ENCODE results near the gene RANBP3L.

The RANBP3L gene

GRCh38 chr5:36243653-36244052, 58.0 kb downstream of the RANBP3L start:
- TF ChIP-seq, protein P1, sequence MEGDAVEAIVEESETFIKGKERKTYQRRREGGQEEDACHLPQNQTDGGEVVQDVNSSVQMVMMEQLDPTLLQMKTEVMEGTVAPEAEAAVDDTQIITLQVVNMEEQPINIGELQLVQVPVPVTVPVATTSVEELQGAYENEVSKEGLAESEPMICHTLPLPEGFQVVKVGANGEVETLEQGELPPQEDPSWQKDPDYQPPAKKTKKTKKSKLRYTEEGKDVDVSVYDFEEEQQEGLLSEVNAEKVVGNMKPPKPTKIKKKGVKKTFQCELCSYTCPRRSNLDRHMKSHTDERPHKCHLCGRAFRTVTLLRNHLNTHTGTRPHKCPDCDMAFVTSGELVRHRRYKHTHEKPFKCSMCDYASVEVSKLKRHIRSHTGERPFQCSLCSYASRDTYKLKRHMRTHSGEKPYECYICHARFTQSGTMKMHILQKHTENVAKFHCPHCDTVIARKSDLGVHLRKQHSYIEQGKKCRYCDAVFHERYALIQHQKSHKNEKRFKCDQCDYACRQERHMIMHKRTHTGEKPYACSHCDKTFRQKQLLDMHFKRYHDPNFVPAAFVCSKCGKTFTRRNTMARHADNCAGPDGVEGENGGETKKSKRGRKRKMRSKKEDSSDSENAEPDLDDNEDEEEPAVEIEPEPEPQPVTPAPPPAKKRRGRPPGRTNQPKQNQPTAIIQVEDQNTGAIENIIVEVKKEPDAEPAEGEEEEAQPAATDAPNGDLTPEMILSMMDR (IDR thresholded peaks at IDR 0.05; ENCODE audit: control insufficient read depth, insufficient read depth, low read depth, low read length, missing control alignments) = no peak
- H3K4me3 ChIP-seq (ENCODE audit: control insufficient read depth, low read depth, low read length) = no peak overlapping the region
- DNase-seq (ENCODE audit: low read depth) = no peak

DNA sequence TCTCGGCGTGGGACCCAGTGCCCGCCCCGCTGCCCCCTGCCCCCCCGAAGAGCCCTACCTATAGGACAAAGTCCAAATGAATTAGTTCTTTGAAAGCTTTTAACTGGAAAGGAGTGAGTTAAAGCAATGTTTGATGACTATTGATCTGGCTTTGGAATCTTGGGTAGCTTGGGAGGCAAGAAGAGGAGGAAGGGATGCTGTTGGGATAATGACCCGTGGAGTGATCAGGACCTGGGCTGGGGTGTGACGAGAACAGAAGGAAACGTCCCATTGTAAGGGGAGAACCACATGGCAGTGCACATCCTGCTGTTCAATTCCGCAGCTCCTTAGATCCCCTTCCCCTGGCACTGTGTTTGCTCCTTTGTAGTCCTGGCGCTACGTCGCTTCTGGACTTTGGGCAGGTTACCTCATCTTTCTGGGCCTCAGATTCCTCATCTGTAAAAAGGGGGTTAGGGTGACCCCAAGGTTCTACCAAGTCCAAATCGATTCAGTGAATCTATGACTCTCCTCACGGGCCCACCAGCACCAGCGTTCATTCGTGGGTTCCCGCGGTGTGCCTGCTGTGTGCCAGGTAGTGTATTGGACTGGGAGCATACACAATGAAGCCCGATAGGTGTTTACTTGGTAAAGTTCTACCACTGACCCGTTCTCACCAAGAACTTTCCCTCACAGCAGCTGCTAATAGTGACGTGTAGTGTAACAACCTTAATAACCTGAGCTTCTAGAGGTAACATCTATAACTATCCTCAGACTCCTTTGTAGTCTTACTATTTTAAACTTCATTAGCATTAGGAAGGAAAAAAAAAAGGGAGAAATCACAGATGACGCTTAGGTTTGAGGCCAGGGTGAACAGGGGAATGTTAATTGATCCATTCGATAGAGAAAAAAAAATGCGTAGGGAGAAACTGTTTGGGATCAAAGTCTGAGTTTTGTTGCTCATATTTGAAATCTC, 58.9 kb downstream of the RANBP3L start:
- H3K4me3 ChIP-seq (ENCODE audit: control insufficient read depth, low read depth, low read length) = peak overlapping the region; percentile 93
- TF ChIP-seq, protein P1 (IDR thresholded peaks at IDR 0.05; ENCODE audit: control insufficient read depth, insufficient read depth, low read depth, low read length, missing control alignments) = no peak
- no peak for DNase-seq (ENCODE audit: low read depth)

GRCh38 chr5:36241631-36242533, 59.8 kb downstream of the RANBP3L start, which contains the start of gene NADK2:
Gene NADK2 (minus strand): TSS chr5:36241925. CDS start chr5:36241798, 127 bp downstream.
- TF ChIP-seq, protein P1 (IDR thresholded peaks at IDR 0.05; ENCODE audit: control insufficient read depth, insufficient read depth, low read depth, low read length, missing control alignments) = peak; percentile 77
- DNase-seq (ENCODE audit: low read depth) = peak; percentile 81
- peak within 1 kb of the TSS; percentile 93 for H3K4me3 ChIP-seq (ENCODE audit: control insufficient read depth, low read depth, low read length)

- peak overlapping the region; percentile 93 for H3K4me3 ChIP-seq (ENCODE audit: control insufficient read depth, low read depth, low read length)
- no peak for DNase-seq (ENCODE audit: low read depth)
- TF ChIP-seq, protein P1 (IDR thresholded peaks at IDR 0.05; ENCODE audit: control insufficient read depth, insufficient read depth, low read depth, low read length, missing control alignments) = no peak
These were observed 60.7 kb downstream of the RANBP3L start for GRCh38 chr5:36240779-36241630.

DNA sequence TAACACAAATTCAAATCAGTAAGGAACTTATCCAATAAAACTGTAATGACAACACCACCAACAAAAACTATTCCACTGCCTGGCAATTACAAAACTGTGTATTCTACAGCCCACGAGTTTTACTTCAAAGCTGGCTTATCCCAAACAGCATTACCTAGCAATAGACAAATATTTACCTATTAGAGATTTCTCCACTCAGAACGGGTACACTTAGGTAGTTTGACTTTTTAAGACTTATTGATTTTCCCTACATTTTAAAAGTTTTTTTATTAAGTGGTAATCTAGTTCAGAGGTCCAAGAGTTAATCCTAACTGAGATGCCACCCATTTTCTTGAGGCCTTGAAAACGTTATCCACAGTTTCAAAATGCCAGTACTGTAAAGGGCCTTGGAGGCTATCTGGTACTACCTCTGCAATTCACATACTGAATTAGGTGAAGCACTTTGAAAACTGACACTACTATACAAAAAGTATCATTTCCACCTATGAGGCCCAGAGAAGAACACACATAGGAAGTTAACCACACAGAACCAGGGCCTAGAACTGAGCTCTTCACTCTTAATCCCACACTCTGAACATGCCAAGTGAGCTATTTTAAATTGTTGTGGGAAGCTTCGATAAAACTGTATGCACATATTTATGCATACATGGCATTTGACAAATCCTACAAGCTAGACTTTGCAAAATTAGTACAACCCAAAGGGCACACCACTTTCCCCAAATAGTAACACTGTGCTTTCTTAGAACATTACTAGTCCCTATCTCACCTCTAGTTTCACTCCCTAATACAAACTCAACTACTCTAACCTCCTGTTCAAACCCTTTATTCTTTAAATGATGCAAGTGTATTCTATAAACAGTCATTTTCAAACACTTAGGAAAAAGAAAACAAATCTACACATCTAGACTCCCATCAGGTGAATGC, 62.1 kb downstream of the RANBP3L start:
- DNase-seq (ENCODE audit: low read depth) = no peak
- H3K4me3 ChIP-seq (ENCODE audit: control insufficient read depth, low read depth, low read length) = peak overlapping the region; percentile 93; the same call in 1 of the 2 replicates
- TF ChIP-seq, protein P1 (IDR thresholded peaks at IDR 0.05; ENCODE audit: control insufficient read depth, insufficient read depth, low read depth, low read length, missing control alignments) = no peak
